Caco-2 (cell line): ENCODE data around the gene PPP1R13L. TPM values are rescaled to one million over a fixed set of nuclear protein-coding genes. Genes with fewer than 3 reads are reported as not detected.

Experiments used
- BruUV-seq: library from RNA; stranded (reverse); fragments of 400-500 nt; replicated peaks from 2 replicates; lab custom pipeline; 2021; lab: Mats Ljungman, UMichigan
- CTCF ChIA-PET: fragments of 300-600 bp; sonication (Branson Sonifier 250); formaldehyde crosslinking; loops from one replicate; lab custom pipeline; 2022; ENCODE audit warnings: antibody characterized with exemption; lab: Charles Lee
- POLR2A ChIA-PET: fragments of 300-600 bp; sonication (Branson Sonifier 250); formaldehyde crosslinking; loops from one replicate; lab custom pipeline; 2022; ENCODE audit warnings: antibody characterized with exemption; lab: Charles Lee
- DNase-seq, 2 experiments: peaks; one replicate each; pipeline versions ENCODE4 v3.0.0 to v3.0.0-alpha.2; 2020 to 2022
- H3K27me3 ChIP-seq: replicated peaks from 2 replicates; pipeline ENCODE4 v1.6.0; 2011; ENCODE audit warnings: low read length; ENCODE audit not compliant: control insufficient read depth, insufficient read depth
- H3K36me3 ChIP-seq: 2 replicates; pipeline ENCODE4 v1.5.1; 2011; ENCODE audit warnings: low read length; ENCODE audit not compliant: control insufficient read depth, insufficient read depth
- H3K4me1 ChIP-seq: fragments of 250-450 bp; sonication (Bioruptor Pico); 2 replicates; pipeline ENCODE4 v1.5.1; 2020; ENCODE audit warnings: mild to moderate bottlenecking
- H3K4me3 ChIP-seq: 2 replicates; pipeline ENCODE4 v1.5.1; 2011; ENCODE audit warnings: low read depth, mild to moderate bottlenecking, control low read depth, low read length
- H3K9me3 ChIP-seq: fragments of 250-450 bp; sonication (Bioruptor Pico); 2 replicates; pipeline ENCODE4 v1.5.1; 2020; ENCODE audit warnings: mild to moderate bottlenecking, moderate library complexity
- H3K27ac Mint-ChIP-seq: one replicate; pipeline ENCODE4 v1.8.0; 2022; ENCODE audit warnings: mixed read lengths; ENCODE audit not compliant: unreplicated experiment
- H3K27me3 Mint-ChIP-seq: one replicate; pipeline ENCODE4 v1.8.0; 2022; ENCODE audit warnings: mixed read lengths; ENCODE audit not compliant: insufficient read depth, unreplicated experiment
- H3K36me3 Mint-ChIP-seq: one replicate; pipeline ENCODE4 v1.8.0; 2022; ENCODE audit warnings: mild to moderate bottlenecking, mixed read lengths; ENCODE audit not compliant: insufficient read depth, unreplicated experiment
- H3K4me1 Mint-ChIP-seq: one replicate; pipeline ENCODE4 v1.8.0; 2022; ENCODE audit warnings: low read depth, mixed read lengths; ENCODE audit not compliant: unreplicated experiment
- H3K4me3 Mint-ChIP-seq: one replicate; pipeline ENCODE4 v1.8.0; 2022; ENCODE audit warnings: mild to moderate bottlenecking, moderate library complexity, mixed read lengths; ENCODE audit not compliant: unreplicated experiment
- H3K9me3 Mint-ChIP-seq: one replicate; pipeline ENCODE4 v1.8.0; 2022; ENCODE audit warnings: mixed read lengths; ENCODE audit not compliant: unreplicated experiment
- intact Hi-C: fragments of 100-400 bp; cut with micrococcal nuclease; formaldehyde crosslinking; loops from one replicate; pipeline ENCODE4 v1.10.0; 2022; ENCODE audit not compliant: unreplicated experiment
- total RNA-seq: library from RNA; stranded (reverse); gene quantifications from 2 replicates; pipeline ENCODE4 v1.2.3, GENCODE V29; 2022
- TF ChIP-seq, protein P1 (sequence below), 2 experiments: fragments of 200-600 bp in 1 of 2; IDR thresholded peaks; 1 replicate in 1 of 2; 2 replicates in 1 of 2; pipeline versions ENCODE4 v1.5.1 to v1.8.0; 2011 to 2022; ENCODE audit warnings: antibody characterized with exemption in 1 of 2, control low read depth in 1 of 2, inconsistent platforms in 1 of 2, low read depth in 1 of 2, low read length in 1 of 2, mild to moderate bottlenecking in 1 of 2, moderate library complexity in 1 of 2; ENCODE audit not compliant: insufficient read depth in 1 of 2, severe bottlenecking in 1 of 2, unreplicated experiment in 1 of 2

PPP1R13L gene
- total RNA-seq, 1 experiment from 2014 or later: 65.8 TPM

GRCh38 chr19:45385392-45386221, 19.3 kb downstream of the PPP1R13L start:
- Mint-ChIP-seq H3K4me1 (no peaks in the 10 kb centered on the region), H3K9me3 (no peaks in the 10 kb centered on the region), H3K27me3 (no peaks in the 10 kb centered on the region), H3K27ac (no peak overlapping the region), H3K4me3 (no peak overlapping the region), H3K36me3 (peaks cover 28% of the 10 kb centered on the region)
- TF ChIP-seq, protein P1, sequence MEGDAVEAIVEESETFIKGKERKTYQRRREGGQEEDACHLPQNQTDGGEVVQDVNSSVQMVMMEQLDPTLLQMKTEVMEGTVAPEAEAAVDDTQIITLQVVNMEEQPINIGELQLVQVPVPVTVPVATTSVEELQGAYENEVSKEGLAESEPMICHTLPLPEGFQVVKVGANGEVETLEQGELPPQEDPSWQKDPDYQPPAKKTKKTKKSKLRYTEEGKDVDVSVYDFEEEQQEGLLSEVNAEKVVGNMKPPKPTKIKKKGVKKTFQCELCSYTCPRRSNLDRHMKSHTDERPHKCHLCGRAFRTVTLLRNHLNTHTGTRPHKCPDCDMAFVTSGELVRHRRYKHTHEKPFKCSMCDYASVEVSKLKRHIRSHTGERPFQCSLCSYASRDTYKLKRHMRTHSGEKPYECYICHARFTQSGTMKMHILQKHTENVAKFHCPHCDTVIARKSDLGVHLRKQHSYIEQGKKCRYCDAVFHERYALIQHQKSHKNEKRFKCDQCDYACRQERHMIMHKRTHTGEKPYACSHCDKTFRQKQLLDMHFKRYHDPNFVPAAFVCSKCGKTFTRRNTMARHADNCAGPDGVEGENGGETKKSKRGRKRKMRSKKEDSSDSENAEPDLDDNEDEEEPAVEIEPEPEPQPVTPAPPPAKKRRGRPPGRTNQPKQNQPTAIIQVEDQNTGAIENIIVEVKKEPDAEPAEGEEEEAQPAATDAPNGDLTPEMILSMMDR (IDR thresholded peaks at IDR 0.05; ENCODE audit: insufficient read depth in 1 of 2, low read depth in 1 of 2, low read length in 1 of 2, severe bottlenecking in 1 of 2, unreplicated experiment in 1 of 2): no peak
- Histone ChIP-seq H3K27me3 (no peaks in the 10 kb centered on the region), H3K4me1 (no peaks in the 10 kb centered on the region), H3K9me3 (no peaks in the 10 kb centered on the region), H3K4me3 (no peak overlapping the region), H3K36me3 (no peaks in the 10 kb centered on the region)
- ChIA-PET CTCF (no interaction called here), POLR2A (no interaction called here)
- DNase-seq: no peak
- BruUV-seq: no TSS peak
- intact Hi-C loops: no loop called here

DNA sequence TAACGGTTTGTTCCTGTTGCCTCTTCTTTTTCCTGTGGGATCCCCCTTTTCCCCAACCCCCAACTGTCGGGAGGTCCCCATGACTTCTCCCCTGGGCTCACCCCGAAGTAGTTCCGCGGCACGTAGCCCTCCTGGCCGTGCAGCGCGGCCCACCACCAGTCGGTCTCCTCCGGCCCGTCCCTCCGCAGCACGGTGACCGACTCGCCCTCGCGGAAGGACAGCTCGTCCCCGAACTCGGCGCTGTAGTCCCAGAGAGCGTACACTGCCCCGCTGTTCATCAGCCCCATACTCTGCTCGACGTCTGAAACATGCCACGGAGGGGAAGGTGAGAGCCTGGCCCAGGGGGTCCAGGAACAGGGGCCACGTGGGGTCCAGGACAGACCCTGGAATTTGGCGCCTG, 22.4 kb downstream of the PPP1R13L start:
- no peaks in the 10 kb centered on the region for H3K9me3 Mint-ChIP-seq
- peaks cover 34% of the 10 kb centered on the region for H3K36me3 Mint-ChIP-seq
- CTCF ChIA-PET: no interaction called here
- H3K27ac Mint-ChIP-seq: peak overlapping the region; percentile 73
- Histone ChIP-seq H3K9me3 (no peaks in the 10 kb centered on the region), H3K4me1 (no peaks in the 10 kb centered on the region), H3K4me3 (no peak overlapping the region), H3K36me3 (no peaks in the 10 kb centered on the region), H3K27me3 (no peaks in the 10 kb centered on the region)
- H3K4me1 Mint-ChIP-seq: no peaks in the 10 kb centered on the region
- intact Hi-C loops: no loop called here
- POLR2A ChIA-PET: no interaction called here
- H3K27me3 Mint-ChIP-seq: no peaks in the 10 kb centered on the region
- no TSS peak for BruUV-seq
- H3K4me3 Mint-ChIP-seq: no peak overlapping the region
- TF ChIP-seq, protein P1 (IDR thresholded peaks at IDR 0.05; ENCODE audit: insufficient read depth in 1 of 2, low read depth in 1 of 2, low read length in 1 of 2, severe bottlenecking in 1 of 2, unreplicated experiment in 1 of 2): no peak
- DNase-seq: no peak

- BruUV-seq: no TSS peak
These were observed 24.8 kb downstream of the PPP1R13L start for GRCh38 chr19:45380107-45380506.

More at GRCh38 chr19:45380107-45380506, 24.8 kb downstream of the PPP1R13L start:
- Mint-ChIP-seq H3K4me1 (peaks cover 5% of the 10 kb centered on the region), H3K4me3 (no peak overlapping the region), H3K27me3 (no peaks in the 10 kb centered on the region), H3K9me3 (no peaks in the 10 kb centered on the region), H3K36me3 (peaks cover 32% of the 10 kb centered on the region), H3K27ac (no peak overlapping the region)
- Histone ChIP-seq H3K9me3 (no peaks in the 10 kb centered on the region), H3K4me1 (peaks cover 17% of the 10 kb centered on the region), H3K4me3 (no peak overlapping the region), H3K36me3 (no peaks in the 10 kb centered on the region), H3K27me3 (no peaks in the 10 kb centered on the region)
- TF ChIP-seq, protein P1 (IDR thresholded peaks at IDR 0.05; ENCODE audit: insufficient read depth in 1 of 2, low read depth in 1 of 2, low read length in 1 of 2, severe bottlenecking in 1 of 2, unreplicated experiment in 1 of 2): no peak
- intact Hi-C loops: no loop called here
- ChIA-PET CTCF (no interaction called here), POLR2A (no interaction called here)
- DNase-seq: no peak
